Activated CD4-positive, alpha-beta T cell treated with anti-CD3 and anti-CD28 coated beads, Interleukin-2, amount 50 U/mL, for 1 hour (primary cell): ENCODE measurements around the gene DENND1A.

Source experiments
- DNase-seq: peaks from one replicate; pipeline ENCODE4 v3.0.0-alpha.2; 2020

DENND1A gene

DNA sequence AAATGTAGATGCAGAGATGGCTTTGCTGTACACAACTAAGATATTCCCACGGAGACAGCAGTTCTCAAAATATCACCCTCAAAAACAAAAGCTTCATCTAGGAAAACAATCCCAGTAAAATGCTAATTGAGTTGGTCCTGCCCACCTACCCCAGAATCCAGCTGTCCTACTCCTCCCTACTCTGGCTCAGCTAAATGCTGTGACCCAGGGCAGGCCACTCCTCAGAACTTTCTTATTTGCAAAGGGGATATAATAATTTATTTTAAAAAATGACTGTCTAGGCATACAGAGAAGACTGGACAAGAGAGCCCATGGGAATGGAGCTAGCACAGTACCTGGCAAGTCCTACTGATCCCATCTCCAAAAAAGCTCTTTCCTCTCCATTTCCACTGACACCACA lies 411.6 kb downstream of the DENND1A start:
- DNase-seq = no peak

DNA sequence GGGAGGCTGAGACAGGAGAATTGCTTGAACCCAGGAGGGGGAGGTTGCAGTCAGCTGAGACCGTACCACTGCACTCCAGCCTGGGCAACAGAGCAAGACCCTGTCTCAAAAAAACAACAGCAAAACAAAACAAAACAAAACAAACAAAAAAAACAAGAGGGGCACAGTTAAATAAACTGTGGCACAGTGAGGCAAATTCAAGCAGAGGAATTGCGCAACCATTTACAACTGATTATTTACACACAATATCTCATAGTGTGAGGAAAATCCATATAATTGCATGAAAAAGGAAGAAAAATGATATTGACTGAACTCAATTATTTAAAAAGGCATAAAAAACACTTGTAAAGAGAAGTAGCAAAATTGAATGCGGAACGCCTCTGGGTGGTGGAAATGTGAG lies 412.4 kb downstream of the DENND1A start:
- DNase-seq = no peak

GRCh38 chr9:123514766-123515165 lies 415.2 kb downstream of the DENND1A start:
- DNase-seq = no peak

DNA sequence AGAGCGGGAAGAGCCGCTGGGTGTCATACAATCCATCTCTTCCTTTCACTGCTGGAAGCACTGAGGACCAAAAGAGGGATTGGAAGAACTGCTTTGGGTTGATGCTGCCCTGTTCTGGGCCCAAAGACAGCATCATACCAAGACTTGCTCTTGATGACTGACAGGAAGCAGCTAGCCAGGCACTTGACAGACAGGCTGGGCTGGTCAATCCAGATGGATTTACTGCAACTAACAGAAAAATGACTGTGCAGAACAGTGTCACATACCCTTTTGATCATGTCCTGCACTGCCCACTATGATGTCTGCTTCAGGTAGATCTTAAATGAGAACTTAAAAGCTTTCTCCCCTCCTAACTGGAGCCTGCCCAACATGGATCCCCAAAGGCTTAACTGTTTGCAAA lies 416.4 kb downstream of the DENND1A start:
- DNase-seq = no peak

- DNase-seq = no peak
Observed at GRCh38 chr9:123511326-123512277, 418.3 kb downstream of the DENND1A start.

- no peak for DNase-seq
Observed at GRCh38 chr9:123509646-123510045, 420.3 kb downstream of the DENND1A start.

DNA sequence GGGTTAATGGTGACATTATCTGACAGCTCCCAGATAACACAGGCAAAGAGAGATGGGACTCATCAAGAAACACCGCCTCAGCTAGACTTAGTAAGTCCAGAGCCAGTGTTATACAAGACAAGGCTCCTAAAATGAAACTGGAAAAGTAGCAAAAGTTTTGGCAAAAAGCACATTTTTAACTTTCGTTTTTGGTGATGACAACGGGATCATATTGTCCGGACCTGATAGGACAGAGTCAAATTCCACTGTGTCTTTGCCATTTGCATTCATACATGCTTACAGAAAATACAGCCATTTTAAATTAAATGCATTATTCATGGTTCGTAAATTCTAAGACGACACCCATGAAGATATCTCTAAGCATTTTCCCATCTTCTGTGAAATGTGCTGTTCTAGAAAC lies 421.9 kb downstream of the DENND1A start:
- no peak for DNase-seq

GRCh38 chr9:123505496-123505895 lies 424.4 kb downstream of the DENND1A start:
- no peak for DNase-seq

GRCh38 chr9:123500336-123500735 lies 429.6 kb downstream of the DENND1A start:
- no peak for DNase-seq

GRCh38 chr9:123497830-123498229 lies 432.1 kb downstream of the DENND1A start:
- DNase-seq = no peak

- no peak for DNase-seq
Observed at GRCh38 chr9:123495731-123496130, 434.2 kb downstream of the DENND1A start.

DNA sequence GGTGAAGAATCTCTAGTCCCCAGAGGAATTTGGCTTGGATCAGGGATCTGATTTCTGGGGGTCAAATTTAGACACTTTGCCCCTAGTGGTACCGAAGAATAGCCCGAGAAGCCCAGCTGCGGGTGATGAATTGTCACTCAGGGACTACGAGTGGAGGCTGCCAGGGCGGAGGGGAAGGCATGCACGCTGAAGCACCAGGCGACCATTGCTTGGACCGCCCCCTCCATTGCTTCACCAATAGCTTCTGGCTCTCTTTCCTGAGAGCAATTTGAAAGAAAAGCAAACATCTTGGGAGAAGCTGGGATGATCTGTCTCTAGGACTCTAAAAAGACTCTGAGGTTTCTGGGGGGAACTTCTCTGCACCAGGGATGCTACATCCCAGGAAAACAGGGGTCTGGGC lies 436.3 kb downstream of the DENND1A start:
- DNase-seq = no peak

- DNase-seq = no peak
Observed at GRCh38 chr9:123490688-123491087, 439.2 kb downstream of the DENND1A start.

GRCh38 chr9:123488722-123489321 lies 441.1 kb downstream of the DENND1A start:
- no peak for DNase-seq

GRCh38 chr9:123487944-123488548 lies 441.9 kb downstream of the DENND1A start:
- no peak for DNase-seq

DNA sequence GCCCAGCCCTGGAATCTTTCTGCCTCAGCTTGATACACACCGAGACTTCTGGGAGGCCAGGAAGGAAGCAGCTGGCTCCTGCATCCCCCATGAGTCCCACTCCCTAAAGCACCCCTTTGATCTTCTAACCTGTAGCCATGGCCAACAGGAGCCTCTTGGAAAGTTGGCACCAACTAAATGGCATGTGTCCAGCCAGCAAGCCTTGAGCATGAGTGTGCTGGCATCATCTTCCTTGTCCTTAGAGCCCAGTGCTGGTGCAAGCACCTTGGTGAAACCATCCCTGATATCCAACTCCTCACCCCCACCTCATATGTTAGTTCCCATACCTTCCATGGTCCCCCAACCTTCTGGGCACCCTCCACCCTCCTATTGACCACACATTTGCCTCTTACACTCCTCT lies 443.5 kb downstream of the DENND1A start:
- no peak for DNase-seq

GRCh38 chr9:123485216-123485615 lies 444.7 kb downstream of the DENND1A start:
- no peak for DNase-seq

- no peak for DNase-seq
Observed at GRCh38 chr9:123484130-123484529, 445.8 kb downstream of the DENND1A start.

DNA sequence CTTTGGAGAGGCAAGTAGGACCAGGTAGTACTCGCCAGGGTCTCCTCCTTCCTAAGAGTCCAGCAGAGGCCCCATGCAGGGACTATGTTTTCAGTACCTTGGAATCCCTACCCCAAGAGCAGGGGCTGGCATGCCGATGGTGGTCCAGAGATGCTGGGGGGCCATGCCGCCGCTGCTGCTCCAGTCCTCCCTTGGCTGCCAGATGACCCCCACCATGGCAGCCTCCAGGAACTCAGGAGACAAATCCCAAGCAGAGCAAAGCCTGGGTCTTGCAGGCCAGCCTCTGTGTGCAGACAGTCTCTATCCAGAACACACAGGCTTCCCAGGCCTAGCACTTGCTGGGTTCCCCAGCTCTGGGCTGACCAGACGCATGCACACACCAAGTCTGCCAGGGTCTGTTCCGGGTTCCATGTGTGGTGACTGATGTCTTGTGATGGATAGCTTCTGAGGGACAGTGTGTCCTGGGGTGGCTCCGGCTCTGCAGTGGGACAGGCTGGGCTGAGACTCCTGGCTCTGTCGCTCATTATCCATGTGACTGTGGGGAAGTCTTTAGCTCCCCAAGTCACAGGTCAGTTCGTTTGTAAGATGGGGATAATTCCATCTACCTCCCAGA lies 446.6 kb downstream of the DENND1A start:
- no peak for DNase-seq

- no peak for DNase-seq
Observed at GRCh38 chr9:123482295-123482968, 447.5 kb downstream of the DENND1A start.

- no peak for DNase-seq
Observed at GRCh38 chr9:123481209-123481865, 448.6 kb downstream of the DENND1A start.

- DNase-seq = no peak
Observed at GRCh38 chr9:123480791-123481190, 449.1 kb downstream of the DENND1A start.
